ENCODE data around the gene CD79A.

Gene CD79A

GRCh38 chr19:41883821-41884733, 7.0 kb downstream of the CD79A start:
- peak; percentile 94 for DNase-seq (ENCODE audit: low spot score)

- no peak for DNase-seq (ENCODE audit: low spot score)
Measured at GRCh38 chr19:41886761-41887710, 10.0 kb downstream of the CD79A start.

GRCh38 chr19:41887711-41888382, 10.8 kb downstream of the CD79A start:
- no peak for DNase-seq (ENCODE audit: low spot score)

GRCh38 chr19:41888926-41889325, 11.8 kb downstream of the CD79A start:
- DNase-seq (ENCODE audit: low spot score): no peak

GRCh38 chr19:41889896-41890295, 12.8 kb downstream of the CD79A start:
- DNase-seq (ENCODE audit: low spot score): no peak

- no peak for DNase-seq (ENCODE audit: low spot score)
Measured at GRCh38 chr19:41890936-41891335, 13.9 kb downstream of the CD79A start.

GRCh38 chr19:41892173-41892902, 15.3 kb downstream of the CD79A start:
- DNase-seq (ENCODE audit: low spot score): no peak

- no peak for DNase-seq (ENCODE audit: low spot score)
Measured at GRCh38 chr19:41893899-41894298, 16.8 kb downstream of the CD79A start.

- DNase-seq (ENCODE audit: low spot score): no peak
Measured at GRCh38 chr19:41894350-41894749, 17.3 kb downstream of the CD79A start.

- DNase-seq (ENCODE audit: low spot score): no peak
Measured at GRCh38 chr19:41895745-41896580, 18.9 kb downstream of the CD79A start.

GRCh38 chr19:41896581-41896942, 19.5 kb downstream of the CD79A start:
- no peak for DNase-seq (ENCODE audit: low spot score)

- no peak for DNase-seq (ENCODE audit: low spot score)
Measured at GRCh38 chr19:41897181-41897580, 20.1 kb downstream of the CD79A start.

GRCh38 chr19:41897820-41898219, 20.7 kb downstream of the CD79A start:
- no peak for DNase-seq (ENCODE audit: low spot score)

- DNase-seq (ENCODE audit: low spot score): no peak
Measured at GRCh38 chr19:41898235-41898634, 21.2 kb downstream of the CD79A start.

- DNase-seq (ENCODE audit: low spot score): no peak
Measured at GRCh38 chr19:41901707-41902360, 24.8 kb downstream of the CD79A start.

- no peak for DNase-seq (ENCODE audit: low spot score)
Measured at GRCh38 chr19:41902594-41902993, 25.5 kb downstream of the CD79A start.

GRCh38 chr19:41903193-41903953, 26.3 kb downstream of the CD79A start:
- DNase-seq (ENCODE audit: low spot score): no peak

- DNase-seq (ENCODE audit: low spot score): no peak
Measured at GRCh38 chr19:41904118-41904870, 27.2 kb downstream of the CD79A start.
